Stimulated activated CD4-positive, alpha-beta T cell treated with anti-CD3 and anti-CD28 coated beads, Interleukin-2, amount 100 ng/mL, for 4 hours (primary cell): ENCODE results near the gene LYRM1.
"Not testable (repeated sequence)": the region's sequence is repeated elsewhere in the genome, so short reads cannot be mapped to it uniquely, and the experiment has no call there.

Experiments
- DNase-seq: peaks from one replicate; pipeline ENCODE4 v3.0.0-alpha.2; 2020; ENCODE audit warnings: low read depth

LYRM1 gene

GRCh38 chr16:20937736-20938135 lies 37.2 kb downstream of the LYRM1 start:
- no peak for DNase-seq

- DNase-seq: no peak
These were observed 37.9 kb downstream of the LYRM1 start for GRCh38 chr16:20938426-20938825.

DNA sequence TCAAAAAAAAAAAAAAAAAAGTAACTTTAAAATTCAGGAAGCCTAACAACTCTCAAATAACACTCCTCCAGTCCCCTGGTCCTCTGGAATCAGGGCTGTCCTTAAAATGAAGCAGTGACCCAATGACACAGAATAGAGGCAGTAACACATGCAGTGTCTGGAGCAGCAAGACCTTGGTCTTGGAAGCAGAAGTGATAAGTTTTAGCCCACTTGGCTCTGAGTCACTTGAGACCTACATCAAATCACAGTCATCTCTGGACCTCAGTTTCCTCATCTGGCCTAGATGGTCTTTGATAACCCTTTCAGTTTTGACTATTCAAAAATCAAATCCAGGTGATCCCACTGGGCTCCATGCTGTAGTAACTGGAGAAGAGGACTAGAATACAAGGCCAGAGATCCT lies 39.0 kb downstream of the LYRM1 start:
- no peak for DNase-seq

- no peak for DNase-seq
These were observed 40.5 kb downstream of the LYRM1 start for GRCh38 chr16:20940871-20941635.

DNA sequence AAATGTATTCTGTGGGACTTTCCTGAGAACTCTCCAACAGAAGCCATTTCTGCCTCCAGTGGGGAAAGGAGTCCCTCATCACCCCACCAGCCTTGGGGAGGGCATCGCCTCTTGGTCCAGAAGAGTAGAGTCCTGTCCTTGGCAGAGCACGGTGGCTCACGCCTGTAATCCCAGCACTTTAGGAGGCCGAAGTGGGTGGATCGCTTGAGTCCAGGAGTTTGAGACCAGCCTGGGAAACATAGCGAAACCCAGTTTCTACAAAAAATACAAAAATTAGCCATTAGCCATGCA lies 41.0 kb downstream of the LYRM1 start:
- no peak for DNase-seq

DNA sequence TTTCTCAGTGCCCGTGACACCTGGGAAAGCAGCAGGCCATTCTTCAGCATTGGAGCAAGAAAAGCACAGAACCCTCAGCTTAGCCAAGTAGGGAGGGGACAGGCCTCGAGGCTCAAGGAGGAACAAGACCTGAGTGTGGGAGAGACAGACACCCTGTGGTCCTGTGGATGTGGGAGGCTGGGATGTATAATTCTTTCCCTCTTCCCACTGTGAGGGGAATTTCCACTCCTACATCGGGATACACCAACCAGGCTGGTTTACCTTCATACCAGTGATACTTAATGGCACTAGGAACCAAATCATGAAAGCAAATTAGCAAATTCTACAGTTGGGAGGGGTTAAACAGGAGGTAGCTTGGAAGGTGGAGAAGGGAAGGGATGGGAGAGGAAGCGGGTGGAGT lies 41.7 kb downstream of the LYRM1 start:
- no peak for DNase-seq

GRCh38 chr16:20944861-20945574 lies 44.4 kb downstream of the LYRM1 start:
- no peak for DNase-seq

- not testable (repeated sequence) for DNase-seq
These were observed 45.0 kb downstream of the LYRM1 start for GRCh38 chr16:20945575-20945875.

GRCh38 chr16:20946015-20946629 lies 45.6 kb downstream of the LYRM1 start:
- DNase-seq: no peak

DNA sequence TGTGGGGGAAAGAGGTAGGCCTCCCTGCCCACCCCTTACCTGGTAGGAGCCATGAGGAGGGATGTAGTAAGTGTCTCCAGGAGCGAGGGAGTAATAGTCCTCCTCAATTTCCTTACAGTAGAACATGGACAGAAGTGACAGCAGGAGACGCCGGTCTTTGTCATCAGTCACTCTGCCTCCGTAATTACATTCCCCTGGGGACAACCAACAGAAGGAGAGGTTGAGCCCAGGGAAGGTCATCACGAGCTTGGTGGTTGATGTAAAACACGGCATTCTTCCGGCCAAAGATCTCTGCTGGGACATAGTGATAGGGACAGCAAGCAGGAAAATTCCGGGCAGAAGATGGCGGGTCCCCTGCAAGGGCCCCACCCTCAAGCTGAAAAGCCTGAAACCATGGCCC lies 47.9 kb downstream of the LYRM1 start:
- no peak for DNase-seq

GRCh38 chr16:20949660-20950059 lies 49.1 kb downstream of the LYRM1 start:
- no peak for DNase-seq

DNA sequence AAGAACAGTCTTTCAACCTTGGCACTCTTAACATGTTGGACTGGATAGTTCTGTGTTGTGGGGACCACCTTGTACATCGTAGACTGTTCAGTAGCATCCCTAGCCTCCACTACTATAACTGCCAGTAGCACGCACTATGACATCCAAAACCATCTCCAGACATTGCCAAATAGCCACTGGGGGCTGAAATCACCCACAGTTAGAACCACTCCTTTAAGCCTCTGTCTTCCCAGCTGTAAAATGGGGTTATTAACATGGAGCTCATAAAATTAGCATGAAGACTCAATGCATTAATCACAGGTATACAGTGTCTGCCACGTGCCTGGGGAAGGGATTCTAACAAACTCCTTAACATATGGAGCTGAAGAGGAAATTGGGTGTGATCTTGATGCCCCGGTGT lies 49.7 kb downstream of the LYRM1 start:
- DNase-seq: no peak

GRCh38 chr16:20952139-20952920 lies 51.8 kb downstream of the LYRM1 start:
- DNase-seq: no peak

DNA sequence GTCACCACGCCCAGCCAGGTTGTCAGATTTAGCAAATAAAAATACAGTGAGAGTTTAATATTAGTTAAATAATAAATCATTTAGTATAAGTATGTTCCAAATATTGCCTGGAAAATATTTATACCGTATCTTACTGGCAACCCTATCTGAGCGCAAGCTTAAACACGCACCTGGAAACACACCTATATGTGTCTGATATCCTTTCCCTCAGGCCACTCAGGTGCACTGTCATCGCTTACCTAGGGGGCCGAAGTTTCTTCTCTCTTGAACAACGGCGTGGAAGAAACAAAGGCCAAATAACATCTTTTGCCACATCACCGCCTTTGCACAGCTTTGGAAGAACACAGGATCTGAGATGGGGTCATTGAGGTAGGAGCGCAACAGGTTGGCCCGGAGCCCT lies 54.0 kb downstream of the LYRM1 start:
- no peak for DNase-seq

DNA sequence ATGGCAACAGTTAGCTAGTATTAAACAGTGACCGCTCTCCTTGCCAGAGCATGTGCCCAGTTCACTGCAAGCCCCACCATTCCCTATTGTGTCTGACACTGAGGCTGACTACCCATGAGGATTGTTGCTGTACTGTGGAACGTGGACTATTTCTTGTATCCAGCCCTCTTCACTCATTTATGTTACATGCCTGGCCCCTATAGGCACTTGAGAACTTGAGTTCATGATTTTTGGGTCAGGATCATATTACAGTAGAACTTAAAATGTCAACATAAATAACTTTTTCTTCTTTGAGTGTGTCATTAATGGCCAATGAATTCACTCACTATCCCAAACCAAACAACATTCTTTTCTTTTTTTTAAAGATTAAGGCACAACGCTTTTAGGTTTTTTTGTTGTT lies 55.7 kb downstream of the LYRM1 start:
- no peak for DNase-seq

DNA sequence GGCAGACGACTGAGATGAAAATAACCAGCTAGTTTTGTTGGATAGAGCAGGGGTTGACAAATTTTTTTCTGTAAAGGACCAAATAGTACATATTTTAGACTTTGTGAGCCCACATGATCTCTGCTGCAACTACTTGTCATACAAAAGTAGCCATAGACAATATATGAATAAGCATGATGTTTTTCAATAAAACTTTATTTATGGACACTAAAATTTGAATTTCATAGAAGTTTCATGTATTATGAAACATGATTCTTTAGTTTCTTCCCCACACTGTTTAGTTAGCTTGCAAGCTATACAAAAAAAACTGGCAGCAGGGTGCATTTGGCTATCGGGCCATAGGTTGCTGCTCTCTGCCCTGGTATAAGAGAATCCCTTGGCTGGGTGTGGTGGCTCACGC lies 56.6 kb downstream of the LYRM1 start:
- no peak for DNase-seq

- no peak for DNase-seq
These were observed 60.3 kb downstream of the LYRM1 start for GRCh38 chr16:20960899-20961298.

- no peak for DNase-seq
These were observed 68.2 kb downstream of the LYRM1 start for GRCh38 chr16:20968765-20969164.

GRCh38 chr16:20969386-20969785 lies 68.8 kb downstream of the LYRM1 start:
- no peak for DNase-seq

- no peak for DNase-seq
These were observed 70.8 kb downstream of the LYRM1 start for GRCh38 chr16:20971401-20971800.

DNA sequence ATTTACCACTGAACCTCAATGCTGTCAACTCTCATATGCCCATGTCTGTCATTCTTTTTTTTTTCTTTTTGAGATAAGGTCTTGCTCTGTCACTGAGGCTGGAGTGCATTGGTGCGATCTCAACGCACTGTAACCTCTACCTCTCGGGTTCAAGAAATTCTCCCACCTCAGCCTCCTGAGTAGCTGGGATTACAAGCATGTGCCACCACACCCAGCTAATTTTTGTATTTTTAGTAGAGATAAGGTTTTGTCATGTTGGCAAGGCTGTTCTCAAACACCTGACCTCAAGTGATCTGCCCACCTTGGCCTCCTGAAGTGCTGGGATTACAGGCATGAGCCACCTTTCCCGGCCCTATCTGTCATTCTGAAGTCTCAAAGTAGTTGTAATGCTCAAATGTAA lies 72.6 kb downstream of the LYRM1 start:
- DNase-seq: not testable (repeated sequence)
